SH-SY5Y (cell line): ENCODE data around the gene MAPK14.

Experiments
- GATA2 ChIP-seq: IDR thresholded peaks from 2 replicates; pipeline ENCODE4 v1.6.1; 2011; ENCODE audit warnings: mild to moderate bottlenecking, low read depth, low read length
- GATA3 ChIP-seq: IDR thresholded peaks from 2 replicates; pipeline ENCODE4 v1.6.1; 2011; ENCODE audit warnings: low read depth, mild to moderate bottlenecking, low read length, moderate library complexity

DNA sequence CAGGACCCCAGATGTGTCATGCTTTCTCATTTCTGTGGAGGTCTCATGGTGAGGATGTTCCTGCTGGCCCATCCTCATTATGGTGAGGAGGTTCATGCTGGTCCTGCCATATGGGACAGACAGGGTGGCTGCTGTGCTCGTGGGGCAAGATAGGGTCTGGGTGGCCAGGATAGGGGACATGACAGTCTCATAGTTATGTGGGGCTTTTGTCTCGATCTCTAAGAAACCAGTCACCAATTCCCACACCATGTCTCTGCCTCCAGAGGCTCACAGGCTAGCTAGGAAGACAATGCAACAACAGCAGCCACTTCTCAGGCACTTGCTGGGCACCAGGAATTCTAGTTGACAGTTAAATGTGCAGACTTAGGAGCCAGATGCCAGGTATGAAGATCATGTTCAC is 98.5 kb downstream of the MAPK14 start:
- TF ChIP-seq GATA3 (no peak), GATA2 (no peak)
